Liver (tissue), 9 donors: ENCODE results near the gene KDM6A. TPM values are rescaled to one million over a fixed set of nuclear protein-coding genes. Genes with fewer than 3 reads are reported as not detected.

ENCODE experiments used
- DNase-seq: peaks from one replicate; pipeline ENCODE4 v3.0.0-alpha.2; 2017; ENCODE audit warnings: low spot score
- H3K27ac ChIP-seq, 2 donors: one replicate each; pipeline ENCODE4 v1.7.0; 2013; ENCODE audit warnings: inconsistent platforms in 2 of 2, low read length in 2 of 2, control low read depth in 1 of 2, low read depth in 1 of 2, mild to moderate bottlenecking in 1 of 2
- H3K27me3 ChIP-seq, 4 donors: one replicate each; pipeline versions ENCODE4 v1.6.1 to v1.7.0; 2013; ENCODE audit warnings: low read length in 3 of 4, inconsistent platforms in 1 of 4, mild to moderate bottlenecking in 1 of 4, moderate library complexity in 1 of 4; ENCODE audit not compliant: control insufficient read depth in 4 of 4, insufficient read depth in 4 of 4
- H3K36me3 ChIP-seq, 4 donors: one replicate each; pipeline versions ENCODE4 v1.6.1 to v1.7.0; 2013; ENCODE audit warnings: low read length in 3 of 4, mild to moderate bottlenecking in 3 of 4, low read depth in 1 of 4, moderate library complexity in 1 of 4; ENCODE audit not compliant: control insufficient read depth in 4 of 4, insufficient read depth in 3 of 4
- H3K4me1 ChIP-seq, 4 donors: one replicate each; pipeline versions ENCODE4 v1.6.1 to v1.7.0; 2013; ENCODE audit warnings: low read length in 3 of 4, mild to moderate bottlenecking in 3 of 4, moderate library complexity in 1 of 4; ENCODE audit not compliant: control insufficient read depth in 4 of 4, insufficient read depth in 4 of 4
- H3K4me3 ChIP-seq, 3 donors: one replicate each; pipeline versions ENCODE4 v1.6.1 to v1.7.0; 2013; ENCODE audit warnings: low read length in 3 of 3, control low read depth in 1 of 3, low read depth in 1 of 3, mild to moderate bottlenecking in 1 of 3
- H3K9ac ChIP-seq, 2 donors: one replicate each; pipeline ENCODE4 v1.7.0; 2013; ENCODE audit warnings: low read length in 2 of 2, mild to moderate bottlenecking in 2 of 2, moderate library complexity in 2 of 2, control low read depth in 1 of 2, low read depth in 1 of 2
- H3K9me3 ChIP-seq, 4 donors: one replicate each; pipeline versions ENCODE4 v1.6.1 to v1.7.0; 2013; ENCODE audit warnings: low read length in 3 of 4; ENCODE audit not compliant: control insufficient read depth in 4 of 4
- ATF3 ChIP-seq: IDR thresholded peaks from 2 replicates; pipeline ENCODE4 v1.6.1; 2016; ENCODE audit warnings: antibody characterized with exemption
- EGR1 ChIP-seq, 2 donors: IDR thresholded peaks; 2 replicates each; pipeline ENCODE4 v1.6.1; 2016 to 2018; ENCODE audit warnings: antibody characterized with exemption in 2 of 2, low read depth in 2 of 2
- FOXA1 ChIP-seq: IDR thresholded peaks from 2 replicates; pipeline ENCODE4 v1.6.1; 2016; ENCODE audit warnings: antibody characterized with exemption
- FOXA2 ChIP-seq: IDR thresholded peaks from 2 replicates; pipeline ENCODE4 v1.6.1; 2016; ENCODE audit warnings: antibody characterized with exemption
- GABPA ChIP-seq, 2 donors: IDR thresholded peaks in 1 of 2; conservative IDR thresholded peaks in 1 of 2; 2 replicates each; pipeline ENCODE4 v1.6.1; 2016; ENCODE audit warnings: antibody characterized with exemption in 2 of 2, mild to moderate bottlenecking in 1 of 2, moderate library complexity in 1 of 2
- HNF4A ChIP-seq, 2 donors: conservative IDR thresholded peaks; 2 replicates each; pipeline ENCODE4 v1.6.1; 2016; ENCODE audit warnings: antibody characterized with exemption in 2 of 2, mild to moderate bottlenecking in 2 of 2
- HNF4G ChIP-seq: IDR thresholded peaks from 2 replicates; pipeline ENCODE4 v1.6.1; 2016; ENCODE audit warnings: antibody characterized with exemption
- JUND ChIP-seq, 2 donors: IDR thresholded peaks; 2 replicates each; pipeline ENCODE4 v1.6.1; 2016; ENCODE audit warnings: antibody characterized with exemption in 2 of 2
- MAX ChIP-seq: IDR thresholded peaks from 2 replicates; pipeline ENCODE4 v1.6.1; 2016; ENCODE audit warnings: antibody characterized with exemption
- NR2F2 ChIP-seq: IDR thresholded peaks from 2 replicates; pipeline ENCODE4 v1.6.1; 2016; ENCODE audit warnings: antibody characterized with exemption
- RAD21 ChIP-seq, 2 donors: IDR thresholded peaks; 2 replicates each; pipeline ENCODE4 v1.6.1; 2016; ENCODE audit warnings: antibody characterized with exemption in 2 of 2, mild to moderate bottlenecking in 2 of 2
- RXRA ChIP-seq, 2 donors: IDR thresholded peaks; 2 replicates each; pipeline ENCODE4 v1.6.1; 2017 to 2018; ENCODE audit warnings: antibody characterized with exemption in 2 of 2, mild to moderate bottlenecking in 1 of 2
- SP1 ChIP-seq: IDR thresholded peaks from 2 replicates; pipeline ENCODE4 v1.6.1; 2018; ENCODE audit warnings: antibody characterized with exemption, mild to moderate bottlenecking
- TAF1 ChIP-seq: conservative IDR thresholded peaks from 2 replicates; pipeline ENCODE4 v1.6.1; 2016; ENCODE audit warnings: antibody characterized with exemption, mild to moderate bottlenecking
- YY1 ChIP-seq: IDR thresholded peaks from 2 replicates; pipeline ENCODE4 v1.6.1; 2016; ENCODE audit warnings: antibody characterized with exemption, mild to moderate bottlenecking
- ZBTB33 ChIP-seq: IDR thresholded peaks from 2 replicates; pipeline ENCODE4 v1.6.1; 2016; ENCODE audit warnings: antibody characterized with exemption
- WGBS: extraction: QIAGEN DNeasy Blood & Tissue Kit; methylation state at CpG from one replicate; pipeline ENCODE4 v1.1.7; 2013; 5-methylcytosine and 5-hydroxymethylcytosine counted together
- polyA plus RNA-seq, 2 donors: library from polyadenylated mRNA; stranded (reverse) in 1 of 2; unstranded in 1 of 2; fragments of 200-250 nt in 1 of 2; fragments of >200 nt in 1 of 2; fragmentation: Nextera tagmentation in 1 of 2; extraction: Ambion mirVana in 1 of 2; gene quantifications; one replicate each; pipeline versions ENCODE4 v1.2.1 to v1.2.3, GENCODE V29; 2013 to 2015
- total RNA-seq, 2 donors: library from RNA; depleted of rRNA; stranded (reverse); fragments of >200 nt; gene quantifications; one replicate each; pipeline ENCODE4 v1.2.3, GENCODE V29; 2014
- TF ChIP-seq, protein P1 (sequence below): fragments of 150-350 bp; IDR thresholded peaks from 2 replicates; pipeline ENCODE4 v1.5.1; 2017; ENCODE audit warnings: improper control_type of control experiment, low read depth, low read length; ENCODE audit not compliant: missing input control
- TF ChIP-seq, protein P2 (sequence below): IDR thresholded peaks from 2 replicates; pipeline ENCODE4 v1.6.1; 2016; ENCODE audit warnings: antibody characterized with exemption, mild to moderate bottlenecking
- donor health status: healthy.
- donor health status: healthy.
- donor health status: healthy.
- donor health status: healthy.
- donor health status: healthy.

The KDM6A gene
- total and polyA plus RNA-seq, 4 donors, result 5.3 to 30.2 (median 18.2) TPM

DNA sequence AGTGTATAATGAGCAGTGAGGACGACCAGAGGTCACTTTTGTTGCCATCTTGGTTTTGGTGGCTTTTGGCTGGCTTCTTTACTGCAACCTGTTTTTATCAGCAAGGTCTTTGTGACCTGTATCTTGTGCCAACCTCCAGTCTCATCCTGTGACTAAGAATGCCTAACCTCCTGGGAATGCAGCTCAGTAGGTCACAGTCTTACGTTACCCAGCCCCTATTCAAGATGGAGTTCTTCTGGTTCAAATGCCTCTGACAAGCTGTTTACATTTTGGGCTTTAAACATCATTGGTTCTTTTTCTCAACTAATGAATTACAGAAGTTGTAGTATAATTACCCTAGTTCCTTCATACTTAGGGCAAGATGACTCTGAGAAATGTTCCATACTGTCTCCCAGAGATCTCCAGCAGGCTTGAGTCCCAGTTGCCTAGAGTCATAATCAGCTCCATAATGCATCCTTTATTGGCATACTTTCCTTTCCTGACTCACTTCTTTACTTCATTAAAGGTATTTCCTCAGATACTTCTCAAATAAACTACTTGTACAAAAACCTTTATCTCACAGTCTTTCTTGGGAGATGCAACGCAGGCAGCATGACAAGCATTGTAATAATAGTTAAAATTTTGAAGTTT is 136.5 kb downstream of the KDM6A start:
- WGBS, result 89% methylated on average over 3 of the region's 3 CpGs
- Histone ChIP-seq H3K9ac (no peak overlapping the region), H3K27me3 (no peaks in the 10 kb centered on the region), H3K36me3 (no peaks in the 10 kb centered on the region), H3K4me3 (no peak overlapping the region), H3K4me1 (peaks cover 0 to 23% (median 12%) of the 10 kb centered on the region in 4 donors), H3K9me3 (no peaks in the 10 kb centered on the region), H3K27ac (no peak overlapping the region)
- no peak for DNase-seq
- no peak for TF ChIP-seq MAX
- no peak for TF ChIP-seq GABPA (IDR thresholded peaks at IDR 0.05 in 1 of 2, conservative IDR thresholded peaks at IDR 0.05 in 1 of 2)
- no peak for TF ChIP-seq ATF3
- TF ChIP-seq RXRA (IDR thresholded peaks at IDR 0.05), result no peak
- no peak for TF ChIP-seq HNF4G
- TF ChIP-seq, protein P1, sequence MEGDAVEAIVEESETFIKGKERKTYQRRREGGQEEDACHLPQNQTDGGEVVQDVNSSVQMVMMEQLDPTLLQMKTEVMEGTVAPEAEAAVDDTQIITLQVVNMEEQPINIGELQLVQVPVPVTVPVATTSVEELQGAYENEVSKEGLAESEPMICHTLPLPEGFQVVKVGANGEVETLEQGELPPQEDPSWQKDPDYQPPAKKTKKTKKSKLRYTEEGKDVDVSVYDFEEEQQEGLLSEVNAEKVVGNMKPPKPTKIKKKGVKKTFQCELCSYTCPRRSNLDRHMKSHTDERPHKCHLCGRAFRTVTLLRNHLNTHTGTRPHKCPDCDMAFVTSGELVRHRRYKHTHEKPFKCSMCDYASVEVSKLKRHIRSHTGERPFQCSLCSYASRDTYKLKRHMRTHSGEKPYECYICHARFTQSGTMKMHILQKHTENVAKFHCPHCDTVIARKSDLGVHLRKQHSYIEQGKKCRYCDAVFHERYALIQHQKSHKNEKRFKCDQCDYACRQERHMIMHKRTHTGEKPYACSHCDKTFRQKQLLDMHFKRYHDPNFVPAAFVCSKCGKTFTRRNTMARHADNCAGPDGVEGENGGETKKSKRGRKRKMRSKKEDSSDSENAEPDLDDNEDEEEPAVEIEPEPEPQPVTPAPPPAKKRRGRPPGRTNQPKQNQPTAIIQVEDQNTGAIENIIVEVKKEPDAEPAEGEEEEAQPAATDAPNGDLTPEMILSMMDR, result no peak
- no peak for TF ChIP-seq FOXA2
- TF ChIP-seq, protein P2, sequence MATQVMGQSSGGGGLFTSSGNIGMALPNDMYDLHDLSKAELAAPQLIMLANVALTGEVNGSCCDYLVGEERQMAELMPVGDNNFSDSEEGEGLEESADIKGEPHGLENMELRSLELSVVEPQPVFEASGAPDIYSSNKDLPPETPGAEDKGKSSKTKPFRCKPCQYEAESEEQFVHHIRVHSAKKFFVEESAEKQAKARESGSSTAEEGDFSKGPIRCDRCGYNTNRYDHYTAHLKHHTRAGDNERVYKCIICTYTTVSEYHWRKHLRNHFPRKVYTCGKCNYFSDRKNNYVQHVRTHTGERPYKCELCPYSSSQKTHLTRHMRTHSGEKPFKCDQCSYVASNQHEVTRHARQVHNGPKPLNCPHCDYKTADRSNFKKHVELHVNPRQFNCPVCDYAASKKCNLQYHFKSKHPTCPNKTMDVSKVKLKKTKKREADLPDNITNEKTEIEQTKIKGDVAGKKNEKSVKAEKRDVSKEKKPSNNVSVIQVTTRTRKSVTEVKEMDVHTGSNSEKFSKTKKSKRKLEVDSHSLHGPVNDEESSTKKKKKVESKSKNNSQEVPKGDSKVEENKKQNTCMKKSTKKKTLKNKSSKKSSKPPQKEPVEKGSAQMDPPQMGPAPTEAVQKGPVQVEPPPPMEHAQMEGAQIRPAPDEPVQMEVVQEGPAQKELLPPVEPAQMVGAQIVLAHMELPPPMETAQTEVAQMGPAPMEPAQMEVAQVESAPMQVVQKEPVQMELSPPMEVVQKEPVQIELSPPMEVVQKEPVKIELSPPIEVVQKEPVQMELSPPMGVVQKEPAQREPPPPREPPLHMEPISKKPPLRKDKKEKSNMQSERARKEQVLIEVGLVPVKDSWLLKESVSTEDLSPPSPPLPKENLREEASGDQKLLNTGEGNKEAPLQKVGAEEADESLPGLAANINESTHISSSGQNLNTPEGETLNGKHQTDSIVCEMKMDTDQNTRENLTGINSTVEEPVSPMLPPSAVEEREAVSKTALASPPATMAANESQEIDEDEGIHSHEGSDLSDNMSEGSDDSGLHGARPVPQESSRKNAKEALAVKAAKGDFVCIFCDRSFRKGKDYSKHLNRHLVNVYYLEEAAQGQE, result no peak
- TF ChIP-seq FOXA1, result no peak
- no peak for TF ChIP-seq RAD21 (IDR thresholded peaks at IDR 0.05)
- TF ChIP-seq TAF1, result no peak
- no peak for TF ChIP-seq JUND (IDR thresholded peaks at IDR 0.05)
- TF ChIP-seq YY1, result no peak
- TF ChIP-seq EGR1 (IDR thresholded peaks at IDR 0.05; ENCODE audit: low read depth in 2 of 2), result no peak
- no peak for TF ChIP-seq ZBTB33
- TF ChIP-seq NR2F2, result no peak
- TF ChIP-seq SP1, result no peak
- TF ChIP-seq HNF4A (conservative IDR thresholded peaks at IDR 0.05), result no peak
